K562 (cell line): ENCODE measurements around the gene LY6G6D. TPM values are rescaled to one million over a fixed set of nuclear protein-coding genes. Genes with fewer than 3 reads are reported as not detected.

ENCODE experiments used
- CREB1 ChIP-seq, 2 experiments: sonication (generic) in 1 of 2; formaldehyde crosslinking in 1 of 2; IDR thresholded peaks; 2 replicates each; pipeline versions ENCODE4 v1.6.1 to v1.8.0; 2012 to 2022; ENCODE audit warnings: inconsistent platforms in 1 of 2, mild to moderate bottlenecking in 1 of 2, missing genetic modification reagents in 1 of 2, moderate library complexity in 1 of 2
- ERF ChIP-seq: fragments of 450-650 bp; formaldehyde crosslinking; IDR thresholded peaks from 2 replicates; pipeline ENCODE4 v1.4.0; 2020; ENCODE audit warnings: mild to moderate bottlenecking, mixed read lengths
- FOXA3 ChIP-seq, 2 experiments: fragments of 450-650 bp in 1 of 2; sonication (generic) in 1 of 2; formaldehyde crosslinking; IDR thresholded peaks in 1 of 2; conservative IDR thresholded peaks in 1 of 2; 2 replicates each; pipeline versions ENCODE4 v1.4.0 to v1.8.0; 2020 to 2022; ENCODE audit warnings: mild to moderate bottlenecking in 2 of 2, missing genetic modification reagents in 1 of 2
- FUS ChIP-seq: fragments of 200-400 bp; formaldehyde crosslinking; optimal IDR thresholded peaks from 2 replicates; pipeline ENCODE3; 2017; ENCODE audit warnings: low read depth, low read length
- GMEB1 ChIP-seq: fragments of 250-450 bp; sonication (Bioruptor Pico); IDR thresholded peaks from 2 replicates; pipeline ENCODE4 v1.4.0; 2020; ENCODE audit warnings: mild to moderate bottlenecking
- JUND ChIP-seq, 2 experiments: IDR thresholded peaks; 2 replicates in 1 of 2; 3 replicates in 1 of 2; pipeline ENCODE4 v1.6.1; 2011; ENCODE audit warnings: borderline replicate concordance in 2 of 2, low read depth in 2 of 2, low read length in 2 of 2, improper control_type of control experiment in 1 of 2, missing biosample characterization in 1 of 2, missing genetic modification characterization in 1 of 2, missing genetic modification reagents in 1 of 2
- KLF16 ChIP-seq: IDR thresholded peaks from 2 replicates; pipeline ENCODE4 v1.6.1; 2016; ENCODE audit warnings: antibody characterized with exemption
- NRF1 ChIP-seq, 2 experiments: fragments of 450-650 bp; IDR thresholded peaks in 1 of 2; conservative IDR thresholded peaks in 1 of 2; 2 replicates each; pipeline ENCODE4 v1.6.1; 2014; ENCODE audit warnings: mild to moderate bottlenecking in 2 of 2
- NUFIP1 ChIP-seq: fragments of 450-650 bp; IDR thresholded peaks from 2 replicates; pipeline ENCODE4 v1.6.1; 2018; ENCODE audit not compliant: partially characterized antibody
- SNAPC5 ChIP-seq: fragments of 250-450 bp; sonication (Bioruptor Pico); IDR thresholded peaks from 2 replicates; pipeline ENCODE4 v1.8.0; 2021; ENCODE audit warnings: moderate library complexity, mild to moderate bottlenecking, inconsistent platforms
- SRSF9 ChIP-seq: fragments of 200-400 bp; formaldehyde crosslinking; IDR thresholded peaks from 2 replicates; pipeline ENCODE4 v1.6.1; 2017; ENCODE audit warnings: low read depth, low read length, borderline replicate concordance
- TCF7L2 ChIP-seq: fragments of 150-350 bp; IDR thresholded peaks from 2 replicates; pipeline ENCODE4 v1.6.1; 2016; ENCODE audit warnings: low read depth, mild to moderate bottlenecking, low read length, moderate library complexity
- THAP12 ChIP-seq: fragments of 250-450 bp; sonication (Bioruptor Pico); IDR thresholded peaks from 2 replicates; pipeline ENCODE4 v1.9.0; 2021; ENCODE audit warnings: mild to moderate bottlenecking, inconsistent platforms
- ZFP30 ChIP-seq: fragments of 250-450 bp; sonication (Bioruptor Pico); IDR thresholded peaks from 2 replicates; pipeline ENCODE4 v1.8.0; 2022; ENCODE audit warnings: moderate library complexity, mild to moderate bottlenecking, inconsistent platforms, borderline replicate concordance
- ZKSCAN3 ChIP-seq: fragments of 250-450 bp; sonication (Bioruptor Pico); IDR thresholded peaks from 2 replicates; pipeline ENCODE4 v1.4.0; 2020
- ZNF12 ChIP-seq: sonication (generic); formaldehyde crosslinking; IDR thresholded peaks from 2 replicates; pipeline ENCODE4 v1.4.0; 2020; ENCODE audit warnings: mild to moderate bottlenecking, missing genetic modification reagents
- ZNF212 ChIP-seq: fragments of 450-650 bp; formaldehyde crosslinking; IDR thresholded peaks from 2 replicates; pipeline ENCODE4 v1.4.0; 2020; ENCODE audit warnings: mild to moderate bottlenecking
- ZNF354B ChIP-seq: fragments of 250-450 bp; sonication (Bioruptor Pico); IDR thresholded peaks from 2 replicates; pipeline ENCODE4 v1.4.0; 2020
- ZNF384 ChIP-seq: IDR thresholded peaks from 2 replicates; pipeline ENCODE4 v1.6.1; 2012; ENCODE audit warnings: low read depth, low read length, improper control_type of control experiment
- ZNF584 ChIP-seq: fragments of 200-800 bp; sonication (Bioruptor generic); IDR thresholded peaks from 2 replicates; pipeline ENCODE4 v1.6.1; 2016; ENCODE audit warnings: low read depth, mild to moderate bottlenecking, missing genetic modification characterization, missing compliant biosample characterization
- ZNF639 ChIP-seq, 2 experiments: fragments of 200-800 bp in 1 of 2; sonication (Bioruptor generic) in 1 of 2; sonication (generic) in 1 of 2; formaldehyde crosslinking in 1 of 2; IDR thresholded peaks in 1 of 2; conservative IDR thresholded peaks in 1 of 2; 2 replicates each; pipeline versions ENCODE4 v1.5.0 to v1.6.1; 2016 to 2020; ENCODE audit warnings: missing compliant biosample characterization in 1 of 2, missing genetic modification characterization in 1 of 2, missing genetic modification reagents in 1 of 2
- polyA plus RNA-seq, 8 experiments: library from polyadenylated mRNA; depleted of rRNA in 4 of 8; stranded (reverse) in 5 of 8; unstranded in 3 of 8; fragments of >200 nt; fragmentation: Nextera tagmentation in 2 of 8; fragmentation: Illumina TruSeq in 1 of 8; extraction: Ambion mirVana in 2 of 8; extraction: Trizol in 1 of 8; gene quantifications; 2 replicates each; pipeline versions ENCODE4 v1.2.1 to v1.2.3, GENCODE V29; 2011 to 2014; ENCODE audit warnings: inconsistent platforms in 1 of 8, missing spikeins in 1 of 8
- total RNA-seq, 7 experiments: library from RNA; depleted of rRNA in 6 of 7; stranded (reverse); fragments of >200 nt in 6 of 7; fragmentation: Illumina TruSeq in 2 of 7; extraction: Trizol in 2 of 7; gene quantifications; 2 replicates each; pipeline versions ENCODE4 v1.2.1 to v1.2.3, GENCODE V29; 2011 to 2021; ENCODE audit warnings: low replicate concordance in 1 of 7

The LY6G6D gene
- total and polyA plus RNA-seq, 9 of the 15 experiments (the other 6 are each of a cell fraction or from before 2014, with no cell fraction given) = 0.30 to 0.38 TPM; not detected in 7

GRCh38 chr6:31725502-31726350 lies 10.6 kb downstream of the LY6G6D start (continued):
- no peak for TF ChIP-seq CREB1 (IDR thresholded peaks at IDR 0.05)
- no peak for TF ChIP-seq CREB1 (CRISPR knock-in tag; IDR thresholded peaks at IDR 0.05)
- peak; percentile 39; the same call in 1 of the 2 replicates for TF ChIP-seq KLF16
- TF ChIP-seq ZNF384 = no peak
- TF ChIP-seq ZKSCAN3 (CRISPR knock-in tag) = no peak
- TF ChIP-seq JUND (IDR thresholded peaks at IDR 0.05; ENCODE audit: borderline replicate concordance, low read depth, low read length) = peak; percentile 26; the same call in 1 of the 2 replicates
- peak; percentile 45; the same call in 1 of the 3 replicates for TF ChIP-seq JUND (tag; IDR thresholded peaks at IDR 0.05; ENCODE audit: borderline replicate concordance, low read depth, low read length)
- peak; percentile 36; the same call in 1 of the 2 replicates for TF ChIP-seq GMEB1
- TF ChIP-seq SRSF9 = no peak
- TF ChIP-seq SNAPC5 (CRISPR knock-in tag) = no peak
- TF ChIP-seq FOXA3 (CRISPR knock-in tag; conservative IDR thresholded peaks at IDR 0.05 in 1 of 2, IDR thresholded peaks at IDR 0.05 in 1 of 2) = no peak
- TF ChIP-seq ZNF212 (CRISPR knock-in tag) = peak; percentile 73; the same call in 1 of the 2 replicates
- TF ChIP-seq FUS = no peak
- peak; percentile 67; the same call in 1 of the 2 replicates for TF ChIP-seq ZNF354B (CRISPR knock-in tag)
- no peak for TF ChIP-seq ZNF12 (CRISPR knock-in tag)
- peak; percentile 53; the same call in 1 of the 2 replicates for TF ChIP-seq ERF (CRISPR knock-in tag)
- TF ChIP-seq NRF1 (conservative IDR thresholded peaks at IDR 0.05 in 1 of 2, IDR thresholded peaks at IDR 0.05 in 1 of 2) = peak; percentile 27 to 29; a peak in 1 of 4 replicates
- no peak for TF ChIP-seq ZNF584
- no peak for TF ChIP-seq TCF7L2
- peak in 1 of 2 experiments; percentile 81; a peak in 2 of 4 replicates for TF ChIP-seq ZNF639 (CRISPR knock-in tag; conservative IDR thresholded peaks at IDR 0.05 in 1 of 2, IDR thresholded peaks at IDR 0.05 in 1 of 2)
- TF ChIP-seq THAP12 (CRISPR knock-in tag) = 0 out of 2 replicates have a peak, but pooled peaks have one; percentile 7
- TF ChIP-seq ZFP30 = no peak
- TF ChIP-seq NUFIP1 = peak; percentile 74
